Non-pigmented ciliary epithelial cell (primary cell): ENCODE data around the gene SLC32A1.

Source experiments
- DNase-seq: peaks from one replicate; pipeline ENCODE4 v3.0.0-alpha.2; 2010; ENCODE audit warnings: low read depth

The SLC32A1 gene

DNA sequence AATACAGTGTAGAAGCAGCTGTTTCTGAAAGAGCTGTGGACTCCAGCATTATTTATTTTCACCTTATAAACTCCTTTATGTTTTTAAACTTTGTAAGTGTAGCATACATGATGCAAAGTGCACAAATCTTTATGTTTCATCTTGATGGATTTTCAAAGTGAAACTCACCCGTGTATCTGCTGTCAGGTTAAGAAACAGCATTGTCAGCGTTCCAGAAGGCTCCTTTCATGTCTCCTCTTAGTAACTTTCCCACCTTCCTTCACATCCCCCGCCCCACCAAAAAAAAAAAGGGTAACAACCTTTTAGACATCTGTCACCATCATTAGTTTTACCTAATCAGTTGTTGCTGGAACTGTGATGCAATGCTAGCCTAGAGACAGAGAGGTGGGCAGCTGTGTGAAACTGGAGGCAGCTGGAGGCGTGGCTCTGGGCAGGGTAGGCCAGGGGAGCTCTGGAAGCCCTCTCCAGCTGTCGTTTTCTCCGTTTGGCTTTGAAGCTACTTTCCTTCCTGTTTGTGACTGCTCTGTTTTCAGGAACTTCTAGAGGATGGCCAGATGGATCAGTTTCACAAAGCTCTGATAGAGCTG, 31.1 kb downstream of the SLC32A1 start:
- no peak for DNase-seq

DNA sequence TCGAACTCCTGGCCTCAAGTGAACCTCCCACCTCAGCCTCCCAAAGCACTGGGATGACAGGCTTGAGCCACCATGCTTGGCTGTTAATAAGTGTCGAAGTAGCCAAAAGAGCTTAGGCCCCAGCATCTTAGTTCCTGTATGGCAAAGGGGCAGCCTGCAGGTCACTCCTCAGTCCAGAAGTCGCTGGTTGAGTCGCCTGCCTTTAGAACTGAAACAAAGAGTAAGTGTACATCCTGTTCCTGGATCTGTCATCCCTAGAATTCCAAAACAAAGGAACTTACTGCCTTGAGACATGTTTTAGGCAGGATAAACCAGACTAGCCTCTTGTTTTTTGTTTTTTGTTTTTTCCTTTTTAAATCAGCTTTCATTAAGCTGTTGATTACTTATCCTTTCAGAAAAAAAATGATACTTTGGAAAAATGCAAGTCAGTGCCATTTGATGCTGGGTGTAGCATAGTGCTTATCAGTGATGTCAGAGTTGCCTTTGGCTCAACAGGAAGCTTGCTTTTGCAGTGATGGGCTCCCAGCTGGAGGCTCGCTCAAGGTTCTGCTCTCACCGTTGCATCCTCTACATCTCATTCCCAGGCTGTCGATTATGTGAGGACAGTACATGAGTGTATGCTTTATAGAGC, 33.0 kb downstream of the SLC32A1 start:
- DNase-seq: no peak

DNA sequence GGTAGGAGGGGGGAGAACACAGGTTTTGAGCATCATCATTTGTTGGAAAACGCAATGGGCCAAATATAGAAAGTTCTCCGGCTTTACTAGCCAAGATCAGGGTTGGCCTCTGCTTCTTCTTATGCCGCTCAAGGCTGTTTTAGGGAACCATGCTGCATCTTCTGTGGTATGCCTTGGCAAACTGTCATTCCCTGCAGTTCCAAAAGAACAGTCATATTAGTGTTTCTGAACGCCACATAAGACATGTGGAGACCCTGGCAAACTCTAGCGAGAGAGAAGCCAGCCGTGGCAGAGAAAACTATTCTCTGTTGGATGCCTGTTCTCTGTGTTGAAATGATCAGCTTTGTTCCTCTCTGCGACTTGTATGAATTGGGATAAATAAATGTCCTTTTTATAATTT, 34.8 kb downstream of the SLC32A1 start:
- no peak for DNase-seq

DNA sequence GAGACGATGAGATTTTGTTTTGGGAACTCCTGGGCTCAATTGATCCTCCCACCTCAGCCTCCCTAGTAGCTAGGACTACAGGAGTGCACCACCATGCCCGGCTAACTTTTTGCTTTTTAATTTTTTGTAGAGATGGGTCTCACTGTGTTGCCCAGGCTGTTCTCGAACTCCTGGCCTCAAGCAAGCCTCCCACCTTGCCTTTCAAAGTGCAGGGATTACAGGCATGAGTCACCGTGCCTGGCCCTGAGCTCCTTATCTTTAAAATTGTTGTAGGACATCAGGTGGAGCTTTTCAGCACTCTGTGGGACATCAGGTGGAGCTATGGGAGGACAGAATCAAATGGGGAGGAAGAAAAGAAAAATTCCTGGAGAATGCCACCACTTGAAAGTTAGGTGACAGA, 36.7 kb downstream of the SLC32A1 start:
- DNase-seq: no peak

DNA sequence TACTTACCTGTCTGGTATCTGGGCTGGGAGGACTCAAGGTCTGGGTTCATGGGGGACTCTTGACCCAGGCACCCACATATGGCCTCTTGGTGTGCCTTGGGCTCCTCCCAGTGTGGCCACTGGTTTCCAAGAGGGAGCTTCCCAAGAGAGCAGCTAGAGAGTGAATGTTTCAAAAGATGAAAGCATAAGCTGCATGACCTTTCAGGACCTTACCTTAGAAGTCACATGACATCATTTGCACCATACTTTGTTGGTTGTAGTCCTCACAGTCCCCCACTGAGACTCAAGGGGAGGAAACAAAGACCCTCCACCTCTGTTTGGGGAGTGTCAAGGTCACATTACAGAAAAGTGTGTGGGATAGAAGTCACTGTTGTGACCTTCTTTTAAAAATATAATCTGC, 37.9 kb downstream of the SLC32A1 start:
- DNase-seq: no peak

DNA sequence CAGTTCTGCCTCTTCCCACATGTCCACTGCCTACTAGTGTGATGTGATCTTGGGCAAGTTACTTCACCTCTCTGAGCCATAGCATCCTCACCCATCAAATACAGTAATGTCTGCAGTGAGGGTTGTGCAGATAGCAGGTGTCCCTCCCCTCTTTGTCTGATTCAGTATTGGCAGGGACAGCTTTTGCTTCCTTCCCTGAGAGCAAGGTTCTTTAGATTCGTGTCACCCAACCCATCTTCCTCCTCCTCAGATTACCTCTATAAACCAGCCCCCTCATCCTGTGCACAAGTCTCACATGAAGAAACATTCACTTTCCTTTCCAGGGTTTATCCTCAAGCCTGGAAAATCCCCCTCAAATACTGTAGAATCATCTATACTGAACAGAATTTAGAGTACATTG, 39.3 kb downstream of the SLC32A1 start:
- DNase-seq: no peak

DNA sequence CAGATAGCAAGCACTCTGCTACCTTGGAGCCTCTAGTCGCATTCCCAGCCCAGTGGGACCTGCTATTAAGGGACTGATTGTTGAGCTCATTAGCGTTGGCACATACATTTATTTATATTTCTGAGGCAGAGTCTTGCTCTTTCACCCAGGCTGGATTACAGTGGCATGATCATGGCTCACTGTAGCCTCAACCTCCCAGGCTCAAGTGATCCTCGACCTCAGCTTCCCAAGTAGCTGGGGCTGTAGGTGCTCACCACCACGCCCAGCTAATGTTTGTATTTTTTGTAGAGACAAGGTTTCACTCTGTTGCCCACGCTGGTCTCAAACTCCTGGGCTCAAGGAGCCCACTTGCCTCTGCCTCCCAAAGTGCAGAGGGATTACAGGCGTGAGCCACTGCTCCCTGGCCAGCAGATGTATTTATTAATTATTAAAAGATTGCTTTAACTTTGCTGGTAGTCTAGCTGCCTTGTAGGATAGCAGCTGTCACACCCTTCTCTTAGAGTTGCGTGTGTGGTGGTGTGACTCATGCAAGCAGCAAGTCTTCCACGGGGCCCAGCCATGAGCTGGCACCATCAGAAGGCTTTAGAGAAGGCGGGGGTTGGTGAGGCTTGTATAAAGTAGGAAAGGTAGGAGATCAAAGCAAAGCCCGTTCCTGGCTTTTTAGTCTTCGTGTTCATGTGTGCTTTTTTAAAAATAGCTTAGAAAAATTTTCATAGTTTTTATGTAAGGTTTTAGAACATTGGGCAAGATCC, 40.5 kb downstream of the SLC32A1 start:
- peak; percentile 67 for DNase-seq

DNA sequence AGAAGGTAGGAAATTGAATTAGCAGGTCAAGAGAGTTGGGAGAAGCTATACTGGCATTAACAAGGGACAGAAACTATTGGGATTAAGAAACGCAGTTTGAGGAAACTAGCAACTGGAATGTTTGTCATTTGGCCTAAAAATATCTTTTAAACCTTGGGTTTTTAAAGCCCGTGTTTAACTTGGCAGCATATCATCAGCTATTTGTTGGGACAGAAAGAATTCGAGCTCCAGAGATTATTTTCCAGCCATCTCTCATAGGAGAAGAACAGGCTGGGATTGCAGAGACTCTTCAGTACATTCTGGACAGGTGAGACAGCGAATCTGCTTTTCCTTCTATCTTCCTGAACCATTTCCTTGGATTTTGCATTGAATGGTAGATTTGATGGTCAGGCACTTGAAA, 41.8 kb downstream of the SLC32A1 start:
- no peak for DNase-seq

DNA sequence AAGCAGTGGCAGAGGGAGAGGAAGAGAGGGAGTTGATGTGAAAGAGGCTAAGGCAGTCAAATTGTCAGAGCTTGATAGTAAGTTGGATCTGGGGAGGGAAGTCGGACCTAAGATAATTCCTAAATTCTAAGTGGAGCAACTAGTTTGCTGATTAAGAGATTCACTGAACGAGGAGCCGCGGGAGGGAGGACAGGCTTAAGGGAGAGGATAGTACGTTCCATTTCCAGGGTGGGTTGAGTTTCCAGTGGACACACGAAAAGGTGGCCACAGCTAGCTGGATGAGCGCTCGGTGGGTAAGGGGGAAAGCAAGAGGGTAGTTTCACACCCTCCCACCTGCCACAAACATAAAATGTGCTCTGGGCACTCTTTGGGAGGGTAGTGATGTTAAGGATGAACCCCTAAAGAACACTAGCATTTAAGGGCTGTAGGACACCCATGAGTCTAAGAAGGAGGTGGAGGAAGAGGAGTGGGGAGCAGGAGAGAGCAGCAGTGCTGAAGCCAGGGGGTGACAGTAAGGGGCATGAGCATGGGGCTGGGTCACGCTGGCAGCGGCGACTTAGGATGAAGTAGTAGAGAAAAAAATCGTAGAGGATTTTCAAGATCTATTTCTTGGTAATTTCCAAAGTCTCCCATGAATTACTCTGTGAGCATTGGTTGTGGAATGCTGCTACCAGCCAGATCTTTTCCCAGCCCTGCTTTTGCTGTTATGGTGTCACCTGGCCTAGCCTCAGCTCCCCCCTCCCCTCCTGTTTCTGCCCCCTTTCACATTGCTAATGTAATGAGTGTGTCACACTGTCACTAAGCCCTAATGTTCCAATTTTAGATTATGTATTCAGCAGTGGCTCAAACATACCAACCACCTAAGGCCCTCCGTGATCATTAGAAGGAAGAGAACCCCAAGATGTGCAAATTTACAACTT, 45.4 kb downstream of the SLC32A1 start:
- DNase-seq: no peak

DNA sequence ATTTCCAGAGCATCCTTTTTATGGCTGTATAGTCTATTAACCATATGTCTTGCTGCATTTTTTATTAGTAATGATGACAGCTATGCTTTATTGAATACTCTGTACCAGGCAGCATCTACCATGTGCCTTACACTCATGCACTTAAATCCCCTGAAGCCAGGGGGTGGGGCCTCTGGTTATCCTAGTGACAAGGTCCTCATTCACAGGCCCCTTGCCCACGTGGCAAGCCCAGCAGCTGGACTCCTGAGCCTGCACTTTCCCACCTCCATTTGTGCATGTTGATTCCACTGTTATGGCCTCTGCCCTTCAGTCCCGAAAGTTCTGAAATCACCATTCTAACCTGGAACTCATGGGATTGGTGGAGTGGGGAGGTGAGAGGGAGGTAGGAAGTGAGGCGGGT, 46.3 kb downstream of the SLC32A1 start:
- DNase-seq: no peak

DNA sequence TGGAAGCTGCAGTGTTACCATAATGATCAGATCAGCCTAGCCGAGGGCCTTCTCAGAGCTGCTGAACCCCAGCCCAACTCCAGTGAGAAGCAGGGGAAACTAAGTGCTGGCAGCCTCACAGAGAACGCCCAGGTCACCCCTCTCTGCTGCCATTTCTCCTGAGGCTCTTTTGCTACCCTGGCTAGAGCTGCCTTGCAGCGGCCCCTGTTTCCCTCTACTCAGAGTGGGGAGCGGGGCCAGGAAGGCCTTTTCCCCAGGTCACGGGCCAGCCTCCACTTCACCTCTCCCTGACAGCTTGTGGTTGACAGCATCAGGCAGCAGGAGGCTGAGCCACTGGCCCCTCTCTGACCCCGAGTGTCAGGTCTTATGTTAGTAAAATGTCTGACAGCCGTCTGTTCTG, 46.7 kb downstream of the SLC32A1 start:
- no peak for DNase-seq

DNA sequence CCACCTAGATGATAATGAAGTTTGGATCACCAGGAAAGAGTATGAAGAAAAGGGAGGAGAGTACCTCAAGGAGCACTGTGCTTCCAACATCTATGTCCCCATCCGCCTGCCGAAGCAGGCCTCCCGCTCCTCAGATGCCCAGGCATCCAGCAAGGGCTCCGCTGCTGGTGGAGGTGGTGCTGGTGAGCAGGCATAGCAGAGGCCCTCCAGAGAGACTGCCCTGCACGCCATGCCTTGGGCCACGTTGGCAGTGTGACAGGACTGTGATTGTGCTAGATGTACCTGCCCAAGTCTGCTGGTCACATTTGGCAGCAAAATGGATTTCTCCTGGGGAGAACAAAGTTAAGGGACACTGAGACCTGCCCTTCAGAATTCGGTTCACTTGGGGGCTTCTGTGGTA, 47.3 kb downstream of the SLC32A1 start:
- no peak for DNase-seq

DNA sequence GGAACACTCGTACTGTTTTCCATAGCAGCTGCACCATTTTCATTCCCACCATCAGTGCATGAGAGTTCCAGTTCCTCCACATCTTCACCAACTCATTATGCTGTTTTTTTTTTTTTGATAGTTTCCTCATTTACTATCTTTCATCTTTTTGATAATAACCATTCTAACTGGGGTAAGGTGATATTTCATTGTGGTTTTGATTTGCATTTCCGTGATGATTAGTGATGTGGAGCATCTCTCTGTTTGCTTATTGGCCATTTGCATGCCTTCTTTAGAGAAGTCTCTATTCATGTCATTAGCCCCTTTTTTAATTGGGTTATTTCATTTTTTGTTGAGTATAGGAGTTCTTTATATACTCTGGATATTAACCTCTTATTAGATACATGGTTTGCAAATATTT, 49.9 kb downstream of the SLC32A1 start:
- no peak for DNase-seq

DNA sequence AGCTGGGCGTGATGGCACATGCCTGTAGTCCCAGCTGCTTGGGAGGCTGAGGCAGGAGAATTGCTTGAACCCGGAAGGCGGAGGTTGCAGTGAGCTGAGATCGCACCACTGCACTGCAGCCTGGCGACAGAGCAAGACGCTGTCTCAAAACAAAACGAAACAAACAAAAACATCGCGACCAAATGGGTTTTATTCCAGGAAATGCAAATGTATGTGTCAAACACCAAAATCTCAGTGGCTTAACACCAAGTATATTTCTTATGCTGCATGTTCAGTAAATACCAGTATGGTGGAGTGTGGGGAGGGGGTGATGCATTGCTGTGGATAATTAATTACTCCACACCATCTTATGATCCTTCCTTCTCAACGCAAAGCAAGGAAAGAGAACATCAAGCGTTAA, 52.1 kb downstream of the SLC32A1 start:
- DNase-seq: no peak
